SK-N-SH treated with all-trans-retinoic acid at 6 μM for 48 hours (cell line): Measurements from ENCODE around the gene SLC17A2.

Experiments
- ATAC-seq: fragments of 200-7000 bp; cut with Tn5 transposase; 3 replicates; pipeline ENCODE4 v1.9.1; 2020; ENCODE audit warnings: mild to moderate bottlenecking, moderate library complexity
- ARNTL ChIP-seq: fragments of 450-650 bp; formaldehyde crosslinking; IDR thresholded peaks from 2 replicates; pipeline ENCODE4 v1.5.0; 2020; ENCODE audit warnings: low read depth, mild to moderate bottlenecking, moderate library complexity, borderline replicate concordance
- BACH2 ChIP-seq: fragments of 250-450 bp; sonication (Bioruptor Pico); IDR thresholded peaks from 2 replicates; pipeline ENCODE4 v1.9.0; 2021; ENCODE audit warnings: mild to moderate bottlenecking, borderline replicate concordance
- CSDC2 ChIP-seq: fragments of 250-450 bp; sonication (Bioruptor Pico); IDR thresholded peaks from 2 replicates; pipeline ENCODE4 v1.5.0; 2020; ENCODE audit warnings: mild to moderate bottlenecking, moderate library complexity
- ESRRG ChIP-seq: fragments of 250-450 bp; sonication (Bioruptor Pico); IDR thresholded peaks from 2 replicates; pipeline ENCODE4 v1.6.1; 2021; ENCODE audit warnings: mild to moderate bottlenecking
- GLIS3 ChIP-seq: fragments of 250-450 bp; sonication (Bioruptor Pico); IDR thresholded peaks from 2 replicates; pipeline ENCODE4 v1.5.0; 2020; ENCODE audit warnings: mild to moderate bottlenecking, moderate library complexity
- ISL1 ChIP-seq: fragments of 250-450 bp; sonication (Bioruptor Pico); IDR thresholded peaks from 2 replicates; pipeline ENCODE4 v2.1.2; 2022; ENCODE audit warnings: mild to moderate bottlenecking, moderate library complexity
- OSR1 ChIP-seq: fragments of 250-450 bp; sonication (Bioruptor Pico); IDR thresholded peaks from 2 replicates; pipeline ENCODE4 v1.8.0; 2022; ENCODE audit warnings: moderate library complexity, mild to moderate bottlenecking, inconsistent platforms
- PPARA ChIP-seq: fragments of 250-450 bp; sonication (Bioruptor Pico); IDR thresholded peaks from 2 replicates; pipeline ENCODE4 v1.5.0; 2020; ENCODE audit warnings: mild to moderate bottlenecking, borderline replicate concordance
- RARB ChIP-seq: fragments of 250-450 bp; sonication (Bioruptor Pico); IDR thresholded peaks from 2 replicates; pipeline ENCODE4 v1.8.0; 2021; ENCODE audit warnings: mild to moderate bottlenecking, moderate library complexity
- SNAI2 ChIP-seq: fragments of 250-450 bp; sonication (Bioruptor Pico); IDR thresholded peaks from 2 replicates; pipeline ENCODE4 v1.5.0; 2020; ENCODE audit warnings: mild to moderate bottlenecking, moderate library complexity
- TCF4 ChIP-seq: fragments of 250-450 bp; sonication (Bioruptor Pico); IDR thresholded peaks from 2 replicates; pipeline ENCODE4 v1.8.0; 2021; ENCODE audit warnings: mild to moderate bottlenecking, moderate library complexity, borderline replicate concordance
- TOX ChIP-seq: fragments of 250-450 bp; sonication (Bioruptor Pico); IDR thresholded peaks from 2 replicates; pipeline ENCODE4 v1.8.0; 2021; ENCODE audit warnings: mild to moderate bottlenecking, moderate library complexity, borderline replicate concordance
- ZC3H10 ChIP-seq: fragments of 250-450 bp; sonication (Bioruptor Pico); IDR thresholded peaks from 2 replicates; pipeline ENCODE4 v1.5.1; 2021; ENCODE audit warnings: mild to moderate bottlenecking, moderate library complexity
- ZFP3 ChIP-seq: fragments of 250-450 bp; sonication (Bioruptor Pico); IDR thresholded peaks from 2 replicates; pipeline ENCODE4 v1.5.0; 2020; ENCODE audit warnings: mild to moderate bottlenecking, moderate library complexity
- ZFP30 ChIP-seq: fragments of 450-650 bp; formaldehyde crosslinking; IDR thresholded peaks from 2 replicates; pipeline ENCODE4 v1.5.0; 2022; ENCODE audit warnings: mild to moderate bottlenecking, moderate library complexity
- ZNF565 ChIP-seq: fragments of 450-650 bp; formaldehyde crosslinking; conservative IDR thresholded peaks from 2 replicates; pipeline ENCODE4 v1.5.0; 2020; ENCODE audit warnings: low read depth, mild to moderate bottlenecking, moderate library complexity
- ZNF70 ChIP-seq: fragments of 450-650 bp; formaldehyde crosslinking; IDR thresholded peaks from 2 replicates; pipeline ENCODE4 v1.5.0; 2020; ENCODE audit warnings: mild to moderate bottlenecking, moderate library complexity
- ZNF8 ChIP-seq: fragments of 450-650 bp; formaldehyde crosslinking; IDR thresholded peaks from 2 replicates; pipeline ENCODE4 v1.5.0; 2020; ENCODE audit warnings: mild to moderate bottlenecking, moderate library complexity
- TF ChIP-seq, protein P1 (sequence below): fragments of 250-450 bp; sonication (Bioruptor Pico); IDR thresholded peaks from 2 replicates; pipeline ENCODE4 v1.5.1; 2021; ENCODE audit warnings: mild to moderate bottlenecking, moderate library complexity
- TF ChIP-seq, protein P2 (sequence below): fragments of 250-450 bp; sonication (Bioruptor Pico); IDR thresholded peaks from 2 replicates; pipeline ENCODE4 v1.8.0; 2020; ENCODE audit warnings: mild to moderate bottlenecking, moderate library complexity, borderline replicate concordance
- TF ChIP-seq, protein P3 (sequence below): fragments of 250-450 bp; sonication (Bioruptor Pico); IDR thresholded peaks from 2 replicates; pipeline ENCODE4 v1.5.1; 2020; ENCODE audit warnings: low read depth, mild to moderate bottlenecking, moderate library complexity
- TF ChIP-seq, protein P4 (sequence below): fragments of 250-450 bp; sonication (Bioruptor Pico); IDR thresholded peaks from 2 replicates; pipeline ENCODE4 v1.8.0; 2021; ENCODE audit warnings: low read depth, mild to moderate bottlenecking, moderate library complexity, borderline replicate concordance
- TF ChIP-seq, protein P5 (sequence below): fragments of 250-450 bp; sonication (Bioruptor Pico); IDR thresholded peaks from 2 replicates; pipeline ENCODE4 v1.5.0; 2020; ENCODE audit warnings: mild to moderate bottlenecking, moderate library complexity

SLC17A2 gene

DNA sequence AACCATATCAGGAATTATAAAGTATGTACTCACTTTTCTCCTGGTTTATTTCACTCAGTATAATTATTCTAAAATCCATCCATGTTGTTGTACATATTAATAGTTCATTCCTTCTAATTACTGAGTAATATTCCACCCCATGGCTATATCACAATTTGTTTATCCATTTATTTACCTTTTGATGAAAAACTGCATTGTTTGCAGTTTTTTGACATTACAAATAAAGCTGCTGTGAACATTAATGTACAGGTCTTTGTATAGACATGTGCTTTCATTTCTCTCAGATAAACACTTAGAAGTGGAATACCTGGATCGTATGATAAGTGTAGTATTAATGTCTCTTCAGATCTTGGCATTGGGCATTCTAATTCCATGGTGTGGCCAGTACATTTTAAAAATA lies 60.7 kb downstream of the SLC17A2 start:
- no peak for ATAC-seq
- TF ChIP-seq OSR1 (CRISPR knock-in tag) = no peak
- no peak for TF ChIP-seq RARB (CRISPR knock-in tag)
- TF ChIP-seq, all 23 proteins: peak for 0

DNA sequence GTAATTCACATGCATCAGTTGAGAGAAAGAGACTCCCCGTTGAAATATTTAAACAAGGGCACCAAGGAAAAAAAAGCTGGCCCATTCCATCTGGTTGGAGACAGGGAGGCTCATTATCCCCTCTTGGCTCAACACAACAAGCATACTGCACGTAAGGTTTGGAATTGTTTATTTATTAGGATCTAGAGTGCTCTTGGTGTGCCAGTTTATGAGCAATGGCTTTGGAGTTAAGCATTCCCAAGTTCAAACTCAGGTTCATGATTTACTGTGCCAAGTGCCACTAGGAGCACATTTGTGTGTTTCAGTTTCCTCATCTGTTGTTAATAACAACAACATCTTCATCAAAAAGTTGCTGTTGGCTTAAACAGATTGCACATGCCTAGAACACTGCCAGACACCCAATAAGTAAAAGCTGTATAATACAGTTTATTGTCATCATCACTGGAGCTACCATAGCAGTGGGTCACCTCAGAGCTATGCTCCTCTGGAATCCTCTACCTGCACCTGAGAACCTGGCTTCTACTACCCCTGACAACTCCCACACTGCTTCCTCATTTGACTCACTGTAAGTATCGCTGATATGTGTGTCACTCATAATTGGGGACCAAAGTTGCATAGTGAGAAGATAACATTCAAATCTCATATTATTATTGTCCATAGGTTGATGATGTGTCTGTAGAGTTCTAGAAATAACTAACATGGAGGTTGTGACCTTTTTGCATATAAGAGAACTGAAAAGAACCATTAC lies 61.9 kb downstream of the SLC17A2 start:
- TF ChIP-seq ISL1 (CRISPR knock-in tag) (no peak), SNAI2 (no peak)
- ATAC-seq = no peak

DNA sequence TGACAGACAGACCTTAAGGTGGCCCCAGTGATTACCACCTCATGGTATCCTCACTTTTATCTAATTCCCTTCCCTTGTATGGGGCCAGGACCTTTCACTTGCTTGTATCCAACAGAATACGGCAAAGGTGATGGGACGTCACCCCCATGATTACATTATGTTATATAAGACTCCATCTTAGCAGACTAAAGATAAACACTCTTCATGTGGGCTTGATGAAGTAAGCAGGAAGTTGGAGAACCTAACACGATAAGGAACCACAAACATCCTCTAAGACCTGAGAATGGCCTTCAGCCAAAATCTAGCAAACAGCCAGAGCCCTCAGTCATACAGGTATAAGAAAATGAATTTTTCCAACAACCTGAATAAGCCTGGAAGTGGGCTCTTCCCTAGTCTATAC lies 64.5 kb downstream of the SLC17A2 start:
- TF ChIP-seq SNAI2 = no peak
- TF ChIP-seq, protein P1, sequence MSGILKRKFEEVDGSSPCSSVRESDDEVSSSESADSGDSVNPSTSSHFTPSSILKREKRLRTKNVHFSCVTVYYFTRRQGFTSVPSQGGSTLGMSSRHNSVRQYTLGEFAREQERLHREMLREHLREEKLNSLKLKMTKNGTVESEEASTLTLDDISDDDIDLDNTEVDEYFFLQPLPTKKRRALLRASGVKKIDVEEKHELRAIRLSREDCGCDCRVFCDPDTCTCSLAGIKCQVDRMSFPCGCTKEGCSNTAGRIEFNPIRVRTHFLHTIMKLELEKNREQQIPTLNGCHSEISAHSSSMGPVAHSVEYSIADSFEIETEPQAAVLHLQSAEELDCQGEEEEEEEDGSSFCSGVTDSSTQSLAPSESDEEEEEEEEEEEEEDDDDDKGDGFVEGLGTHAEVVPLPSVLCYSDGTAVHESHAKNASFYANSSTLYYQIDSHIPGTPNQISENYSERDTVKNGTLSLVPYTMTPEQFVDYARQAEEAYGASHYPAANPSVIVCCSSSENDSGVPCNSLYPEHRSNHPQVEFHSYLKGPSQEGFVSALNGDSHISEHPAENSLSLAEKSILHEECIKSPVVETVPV = no peak
- TF ChIP-seq, protein P2, sequence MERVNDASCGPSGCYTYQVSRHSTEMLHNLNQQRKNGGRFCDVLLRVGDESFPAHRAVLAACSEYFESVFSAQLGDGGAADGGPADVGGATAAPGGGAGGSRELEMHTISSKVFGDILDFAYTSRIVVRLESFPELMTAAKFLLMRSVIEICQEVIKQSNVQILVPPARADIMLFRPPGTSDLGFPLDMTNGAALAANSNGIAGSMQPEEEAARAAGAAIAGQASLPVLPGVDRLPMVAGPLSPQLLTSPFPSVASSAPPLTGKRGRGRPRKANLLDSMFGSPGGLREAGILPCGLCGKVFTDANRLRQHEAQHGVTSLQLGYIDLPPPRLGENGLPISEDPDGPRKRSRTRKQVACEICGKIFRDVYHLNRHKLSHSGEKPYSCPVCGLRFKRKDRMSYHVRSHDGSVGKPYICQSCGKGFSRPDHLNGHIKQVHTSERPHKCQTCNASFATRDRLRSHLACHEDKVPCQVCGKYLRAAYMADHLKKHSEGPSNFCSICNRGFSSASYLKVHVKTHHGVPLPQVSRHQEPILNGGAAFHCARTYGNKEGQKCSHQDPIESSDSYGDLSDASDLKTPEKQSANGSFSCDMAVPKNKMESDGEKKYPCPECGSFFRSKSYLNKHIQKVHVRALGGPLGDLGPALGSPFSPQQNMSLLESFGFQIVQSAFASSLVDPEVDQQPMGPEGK = no peak
- TF ChIP-seq CSDC2 = no peak
- TF ChIP-seq ZNF8 = no peak
- TF ChIP-seq ZFP30 (CRISPR knock-in tag) = no peak
- no peak for TF ChIP-seq ESRRG (CRISPR knock-in tag)
- no peak for TF ChIP-seq PPARA
- no peak for TF ChIP-seq RARB (CRISPR knock-in tag)
- TF ChIP-seq, protein P3, sequence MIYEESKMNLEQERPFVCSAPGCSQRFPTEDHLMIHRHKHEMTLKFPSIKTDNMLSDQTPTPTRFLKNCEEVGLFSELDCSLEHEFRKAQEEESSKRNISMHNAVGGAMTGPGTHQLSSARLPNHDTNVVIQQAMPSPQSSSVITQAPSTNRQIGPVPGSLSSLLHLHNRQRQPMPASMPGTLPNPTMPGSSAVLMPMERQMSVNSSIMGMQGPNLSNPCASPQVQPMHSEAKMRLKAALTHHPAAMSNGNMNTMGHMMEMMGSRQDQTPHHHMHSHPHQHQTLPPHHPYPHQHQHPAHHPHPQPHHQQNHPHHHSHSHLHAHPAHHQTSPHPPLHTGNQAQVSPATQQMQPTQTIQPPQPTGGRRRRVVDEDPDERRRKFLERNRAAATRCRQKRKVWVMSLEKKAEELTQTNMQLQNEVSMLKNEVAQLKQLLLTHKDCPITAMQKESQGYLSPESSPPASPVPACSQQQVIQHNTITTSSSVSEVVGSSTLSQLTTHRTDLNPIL (CRISPR knock-in tag) = no peak
- TF ChIP-seq, protein P4, sequence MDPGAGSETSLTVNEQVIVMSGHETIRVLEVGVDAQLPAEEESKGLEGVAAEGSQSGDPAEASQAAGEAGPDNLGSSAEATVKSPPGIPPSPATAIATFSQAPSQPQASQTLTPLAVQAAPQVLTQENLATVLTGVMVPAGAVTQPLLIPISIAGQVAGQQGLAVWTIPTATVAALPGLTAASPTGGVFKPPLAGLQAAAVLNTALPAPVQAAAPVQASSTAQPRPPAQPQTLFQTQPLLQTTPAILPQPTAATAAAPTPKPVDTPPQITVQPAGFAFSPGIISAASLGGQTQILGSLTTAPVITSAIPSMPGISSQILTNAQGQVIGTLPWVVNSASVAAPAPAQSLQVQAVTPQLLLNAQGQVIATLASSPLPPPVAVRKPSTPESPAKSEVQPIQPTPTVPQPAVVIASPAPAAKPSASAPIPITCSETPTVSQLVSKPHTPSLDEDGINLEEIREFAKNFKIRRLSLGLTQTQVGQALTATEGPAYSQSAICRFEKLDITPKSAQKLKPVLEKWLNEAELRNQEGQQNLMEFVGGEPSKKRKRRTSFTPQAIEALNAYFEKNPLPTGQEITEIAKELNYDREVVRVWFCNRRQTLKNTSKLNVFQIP (CRISPR knock-in tag) = no peak
- no peak for TF ChIP-seq ARNTL (CRISPR knock-in tag)
- no peak for TF ChIP-seq OSR1 (CRISPR knock-in tag)
- no peak for TF ChIP-seq BACH2 (CRISPR knock-in tag)
- no peak for TF ChIP-seq TCF4 (CRISPR knock-in tag)
- no peak for TF ChIP-seq ZFP3 (CRISPR knock-in tag)
- no peak for TF ChIP-seq GLIS3 (CRISPR knock-in tag)
- TF ChIP-seq ZNF565 (CRISPR knock-in tag) = no peak
- ATAC-seq = no peak

DNA sequence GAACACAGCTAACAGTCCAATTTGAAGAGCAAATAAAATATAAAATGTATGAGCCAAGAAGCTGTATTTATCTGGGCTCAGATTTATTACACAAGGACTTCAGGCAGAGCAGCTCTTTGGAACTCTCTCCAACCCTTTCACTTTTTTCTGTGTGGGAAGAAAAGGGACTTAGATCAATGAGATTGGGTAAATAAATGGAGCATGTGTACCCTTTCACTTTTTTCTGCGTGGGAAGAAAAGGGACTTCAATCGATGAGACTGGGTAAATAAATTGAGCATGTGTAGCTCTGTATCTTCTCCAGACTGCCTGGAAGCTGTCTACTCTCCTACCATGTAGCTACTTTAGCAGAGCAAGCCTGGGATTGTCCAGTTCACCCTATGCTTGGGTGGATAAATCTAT lies 67.1 kb downstream of the SLC17A2 start:
- no peak for ATAC-seq
- TF ChIP-seq CSDC2 (no peak), TOX (CRISPR knock-in tag) (no peak), GLIS3 (CRISPR knock-in tag) (no peak), ZNF8 (no peak), ZFP3 (CRISPR knock-in tag) (no peak), ZNF70 (CRISPR knock-in tag) (no peak), ZC3H10 (CRISPR knock-in tag) (no peak), BACH2 (CRISPR knock-in tag) (no peak), ESRRG (CRISPR knock-in tag) (no peak), ZNF565 (CRISPR knock-in tag) (no peak), OSR1 (CRISPR knock-in tag) (no peak)
- TF ChIP-seq, protein P5, sequence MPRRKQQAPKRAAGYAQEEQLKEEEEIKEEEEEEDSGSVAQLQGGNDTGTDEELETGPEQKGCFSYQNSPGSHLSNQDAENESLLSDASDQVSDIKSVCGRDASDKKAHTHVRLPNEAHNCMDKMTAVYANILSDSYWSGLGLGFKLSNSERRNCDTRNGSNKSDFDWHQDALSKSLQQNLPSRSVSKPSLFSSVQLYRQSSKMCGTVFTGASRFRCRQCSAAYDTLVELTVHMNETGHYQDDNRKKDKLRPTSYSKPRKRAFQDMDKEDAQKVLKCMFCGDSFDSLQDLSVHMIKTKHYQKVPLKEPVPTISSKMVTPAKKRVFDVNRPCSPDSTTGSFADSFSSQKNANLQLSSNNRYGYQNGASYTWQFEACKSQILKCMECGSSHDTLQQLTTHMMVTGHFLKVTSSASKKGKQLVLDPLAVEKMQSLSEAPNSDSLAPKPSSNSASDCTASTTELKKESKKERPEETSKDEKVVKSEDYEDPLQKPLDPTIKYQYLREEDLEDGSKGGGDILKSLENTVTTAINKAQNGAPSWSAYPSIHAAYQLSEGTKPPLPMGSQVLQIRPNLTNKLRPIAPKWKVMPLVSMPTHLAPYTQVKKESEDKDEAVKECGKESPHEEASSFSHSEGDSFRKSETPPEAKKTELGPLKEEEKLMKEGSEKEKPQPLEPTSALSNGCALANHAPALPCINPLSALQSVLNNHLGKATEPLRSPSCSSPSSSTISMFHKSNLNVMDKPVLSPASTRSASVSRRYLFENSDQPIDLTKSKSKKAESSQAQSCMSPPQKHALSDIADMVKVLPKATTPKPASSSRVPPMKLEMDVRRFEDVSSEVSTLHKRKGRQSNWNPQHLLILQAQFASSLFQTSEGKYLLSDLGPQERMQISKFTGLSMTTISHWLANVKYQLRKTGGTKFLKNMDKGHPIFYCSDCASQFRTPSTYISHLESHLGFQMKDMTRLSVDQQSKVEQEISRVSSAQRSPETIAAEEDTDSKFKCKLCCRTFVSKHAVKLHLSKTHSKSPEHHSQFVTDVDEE (CRISPR knock-in tag) = no peak
- TF ChIP-seq, protein P3 (CRISPR knock-in tag) = no peak
- TF ChIP-seq, protein P1 = no peak
